ENCODE data around the gene GALT.

GRCh38 chr9:34633851-34634550, 12.5 kb upstream of the GALT start:
- no peak for TF ChIP-seq TAF1 (conservative IDR thresholded peaks at IDR 0.05)
- TF ChIP-seq CTCF (IDR thresholded peaks at IDR 0.05; ENCODE audit: low read depth, low read length, missing input control): peak; percentile 86
- TF ChIP-seq, protein P1, sequence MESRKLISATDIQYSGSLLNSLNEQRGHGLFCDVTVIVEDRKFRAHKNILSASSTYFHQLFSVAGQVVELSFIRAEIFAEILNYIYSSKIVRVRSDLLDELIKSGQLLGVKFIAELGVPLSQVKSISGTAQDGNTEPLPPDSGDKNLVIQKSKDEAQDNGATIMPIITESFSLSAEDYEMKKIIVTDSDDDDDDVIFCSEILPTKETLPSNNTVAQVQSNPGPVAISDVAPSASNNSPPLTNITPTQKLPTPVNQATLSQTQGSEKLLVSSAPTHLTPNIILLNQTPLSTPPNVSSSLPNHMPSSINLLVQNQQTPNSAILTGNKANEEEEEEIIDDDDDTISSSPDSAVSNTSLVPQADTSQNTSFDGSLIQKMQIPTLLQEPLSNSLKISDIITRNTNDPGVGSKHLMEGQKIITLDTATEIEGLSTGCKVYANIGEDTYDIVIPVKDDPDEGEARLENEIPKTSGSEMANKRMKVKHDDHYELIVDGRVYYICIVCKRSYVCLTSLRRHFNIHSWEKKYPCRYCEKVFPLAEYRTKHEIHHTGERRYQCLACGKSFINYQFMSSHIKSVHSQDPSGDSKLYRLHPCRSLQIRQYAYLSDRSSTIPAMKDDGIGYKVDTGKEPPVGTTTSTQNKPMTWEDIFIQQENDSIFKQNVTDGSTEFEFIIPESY (IDR thresholded peaks at IDR 0.05): no peak
- no peak for TF ChIP-seq MAX (IDR thresholded peaks at IDR 0.05)
- TF ChIP-seq, protein P2, sequence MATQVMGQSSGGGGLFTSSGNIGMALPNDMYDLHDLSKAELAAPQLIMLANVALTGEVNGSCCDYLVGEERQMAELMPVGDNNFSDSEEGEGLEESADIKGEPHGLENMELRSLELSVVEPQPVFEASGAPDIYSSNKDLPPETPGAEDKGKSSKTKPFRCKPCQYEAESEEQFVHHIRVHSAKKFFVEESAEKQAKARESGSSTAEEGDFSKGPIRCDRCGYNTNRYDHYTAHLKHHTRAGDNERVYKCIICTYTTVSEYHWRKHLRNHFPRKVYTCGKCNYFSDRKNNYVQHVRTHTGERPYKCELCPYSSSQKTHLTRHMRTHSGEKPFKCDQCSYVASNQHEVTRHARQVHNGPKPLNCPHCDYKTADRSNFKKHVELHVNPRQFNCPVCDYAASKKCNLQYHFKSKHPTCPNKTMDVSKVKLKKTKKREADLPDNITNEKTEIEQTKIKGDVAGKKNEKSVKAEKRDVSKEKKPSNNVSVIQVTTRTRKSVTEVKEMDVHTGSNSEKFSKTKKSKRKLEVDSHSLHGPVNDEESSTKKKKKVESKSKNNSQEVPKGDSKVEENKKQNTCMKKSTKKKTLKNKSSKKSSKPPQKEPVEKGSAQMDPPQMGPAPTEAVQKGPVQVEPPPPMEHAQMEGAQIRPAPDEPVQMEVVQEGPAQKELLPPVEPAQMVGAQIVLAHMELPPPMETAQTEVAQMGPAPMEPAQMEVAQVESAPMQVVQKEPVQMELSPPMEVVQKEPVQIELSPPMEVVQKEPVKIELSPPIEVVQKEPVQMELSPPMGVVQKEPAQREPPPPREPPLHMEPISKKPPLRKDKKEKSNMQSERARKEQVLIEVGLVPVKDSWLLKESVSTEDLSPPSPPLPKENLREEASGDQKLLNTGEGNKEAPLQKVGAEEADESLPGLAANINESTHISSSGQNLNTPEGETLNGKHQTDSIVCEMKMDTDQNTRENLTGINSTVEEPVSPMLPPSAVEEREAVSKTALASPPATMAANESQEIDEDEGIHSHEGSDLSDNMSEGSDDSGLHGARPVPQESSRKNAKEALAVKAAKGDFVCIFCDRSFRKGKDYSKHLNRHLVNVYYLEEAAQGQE (IDR thresholded peaks at IDR 0.05): no peak

All from liver (tissue), 3 donors.